Fibroblast of pulmonary artery (primary cell): Measurements from ENCODE around the gene IFNA8.
"Not testable (repeated sequence)": the region's sequence is repeated elsewhere in the genome, so short reads cannot be mapped to it uniquely, and the experiment has no call there.

ENCODE experiments used
- DNase-seq: peaks from one replicate; pipeline ENCODE4 v3.0.0-alpha.2; 2010; ENCODE audit warnings: low read depth
- H3K4me3 ChIP-seq: replicated peaks from 2 replicates; pipeline ENCODE4 v1.5.1; 2011; ENCODE audit warnings: low read depth, mild to moderate bottlenecking, control low read depth, low read length, moderate library complexity
- TF ChIP-seq, protein P1 (sequence below): IDR thresholded peaks from 2 replicates; pipeline ENCODE4 v1.5.1; 2011; ENCODE audit warnings: mild to moderate bottlenecking, control low read depth, low read length, inconsistent platforms; ENCODE audit errors: missing control alignments

The IFNA8 gene

DNA sequence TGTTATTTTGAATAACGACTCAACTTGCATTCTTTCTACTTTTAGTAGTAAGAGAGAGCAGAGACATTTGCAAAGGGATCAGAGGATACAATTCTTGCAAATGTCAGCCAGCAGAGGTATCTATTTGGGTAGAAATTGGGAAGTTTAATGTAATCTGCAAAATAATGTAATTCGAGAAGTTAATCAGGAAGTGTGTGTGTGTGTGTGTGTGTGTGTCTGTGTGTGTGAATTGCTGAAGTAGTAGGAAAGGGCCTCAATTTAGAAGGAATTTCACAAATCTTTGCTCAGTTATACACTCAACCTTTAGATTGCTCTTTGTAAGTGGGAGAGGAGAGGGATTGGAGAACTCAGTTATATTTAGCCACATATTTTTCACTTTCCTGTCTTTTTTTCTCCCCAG, 20.3 kb downstream of the IFNA8 start:
- no peak for DNase-seq
- TF ChIP-seq, protein P1, sequence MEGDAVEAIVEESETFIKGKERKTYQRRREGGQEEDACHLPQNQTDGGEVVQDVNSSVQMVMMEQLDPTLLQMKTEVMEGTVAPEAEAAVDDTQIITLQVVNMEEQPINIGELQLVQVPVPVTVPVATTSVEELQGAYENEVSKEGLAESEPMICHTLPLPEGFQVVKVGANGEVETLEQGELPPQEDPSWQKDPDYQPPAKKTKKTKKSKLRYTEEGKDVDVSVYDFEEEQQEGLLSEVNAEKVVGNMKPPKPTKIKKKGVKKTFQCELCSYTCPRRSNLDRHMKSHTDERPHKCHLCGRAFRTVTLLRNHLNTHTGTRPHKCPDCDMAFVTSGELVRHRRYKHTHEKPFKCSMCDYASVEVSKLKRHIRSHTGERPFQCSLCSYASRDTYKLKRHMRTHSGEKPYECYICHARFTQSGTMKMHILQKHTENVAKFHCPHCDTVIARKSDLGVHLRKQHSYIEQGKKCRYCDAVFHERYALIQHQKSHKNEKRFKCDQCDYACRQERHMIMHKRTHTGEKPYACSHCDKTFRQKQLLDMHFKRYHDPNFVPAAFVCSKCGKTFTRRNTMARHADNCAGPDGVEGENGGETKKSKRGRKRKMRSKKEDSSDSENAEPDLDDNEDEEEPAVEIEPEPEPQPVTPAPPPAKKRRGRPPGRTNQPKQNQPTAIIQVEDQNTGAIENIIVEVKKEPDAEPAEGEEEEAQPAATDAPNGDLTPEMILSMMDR: no peak
- no peak overlapping the region for H3K4me3 ChIP-seq

DNA sequence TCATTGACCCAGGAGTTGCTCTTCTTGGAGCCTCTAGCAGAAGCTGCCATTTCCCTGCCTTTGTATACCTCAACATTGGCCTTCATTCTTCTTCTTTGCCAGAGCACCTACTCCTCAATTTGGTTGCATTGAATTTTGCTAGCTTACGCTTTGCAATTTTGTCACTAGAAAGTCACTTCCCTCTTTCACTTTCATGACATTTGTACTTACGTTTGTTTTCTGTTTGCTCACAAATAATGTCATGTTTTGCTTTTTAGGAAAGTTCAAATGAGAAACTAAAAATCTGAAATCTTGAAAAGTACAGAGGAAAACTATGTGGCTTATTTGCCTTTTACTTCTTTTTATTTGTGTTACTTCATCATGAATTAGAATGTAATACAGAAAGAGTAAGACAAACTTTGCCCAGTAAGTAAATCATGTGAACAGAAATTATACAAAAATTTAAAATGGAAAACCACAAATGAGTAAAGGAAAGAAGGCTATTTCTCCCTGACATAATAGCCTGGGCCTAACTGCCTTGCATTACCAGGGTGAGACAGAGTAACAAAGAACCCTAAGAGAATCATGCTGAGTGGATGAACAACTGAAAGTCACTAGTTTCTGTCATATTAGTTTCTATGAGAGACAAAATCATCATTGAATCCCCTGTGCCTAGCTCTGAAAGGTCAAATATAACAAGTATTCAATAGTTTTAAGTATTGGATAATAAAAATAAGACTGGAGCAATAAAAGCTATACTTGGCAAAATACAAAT, 23.9 kb downstream of the IFNA8 start:
- TF ChIP-seq, protein P1: no peak
- DNase-seq: no peak
- no peak overlapping the region for H3K4me3 ChIP-seq

DNA sequence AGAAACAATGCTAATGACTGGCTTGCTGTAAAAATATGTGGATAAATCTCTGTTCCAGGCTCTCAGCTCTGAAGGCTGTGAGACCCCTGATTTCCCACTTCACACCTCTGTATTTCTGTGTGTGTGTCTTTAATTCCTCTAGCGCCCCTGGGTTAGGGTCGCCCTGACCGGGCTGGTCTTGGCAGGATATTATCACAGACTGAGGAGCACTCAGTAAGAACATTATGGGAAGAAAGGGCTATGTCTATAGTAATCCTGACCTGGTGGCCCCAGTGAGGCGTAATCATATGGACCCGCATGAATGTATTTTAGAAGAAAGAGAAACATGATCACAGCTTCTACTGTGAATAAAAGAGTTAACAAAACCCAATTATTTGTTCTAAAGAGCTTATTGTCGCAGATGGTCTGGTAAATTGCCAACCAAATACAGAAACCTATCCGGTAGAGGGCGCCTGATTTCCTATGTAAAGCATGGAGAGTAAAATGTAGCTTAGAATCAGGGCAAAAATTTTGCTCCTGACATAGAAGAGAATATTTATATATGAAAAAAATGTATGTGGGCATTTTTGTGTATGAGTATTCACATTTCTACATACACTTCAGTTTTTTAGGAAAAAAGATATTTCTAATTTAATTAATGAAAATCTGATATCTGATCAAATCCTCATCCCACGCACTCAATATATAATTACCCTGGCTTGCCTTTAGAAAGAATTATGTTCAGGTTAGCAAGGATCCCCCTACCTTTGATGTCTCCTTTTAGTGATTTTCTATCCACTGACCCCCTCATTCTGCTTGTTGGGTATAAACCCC, 25.5 kb downstream of the IFNA8 start:
- no peak overlapping the region for H3K4me3 ChIP-seq
- peak; percentile 86 for DNase-seq
- TF ChIP-seq, protein P1: peak; percentile 73

DNA sequence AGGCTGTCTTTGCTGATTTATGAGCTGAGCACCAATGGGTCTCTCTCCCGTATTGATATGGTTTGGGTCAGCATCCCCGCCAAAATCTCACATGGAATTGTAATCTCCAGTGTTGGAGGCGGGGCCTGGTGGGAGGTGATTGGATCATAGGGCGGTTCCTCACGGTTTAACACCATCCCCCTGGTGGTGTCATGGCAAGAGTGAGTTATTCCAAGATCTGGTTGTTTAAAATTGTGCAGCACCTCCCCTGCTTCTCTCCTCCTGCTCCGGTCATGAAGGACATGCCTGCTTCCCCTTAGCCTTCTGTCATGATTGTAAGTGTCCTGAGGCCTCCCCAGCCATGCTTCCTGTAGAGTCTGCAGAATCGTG, 26.1 kb downstream of the IFNA8 start:
- not testable (repeated sequence) for DNase-seq, H3K4me3 ChIP-seq

DNA sequence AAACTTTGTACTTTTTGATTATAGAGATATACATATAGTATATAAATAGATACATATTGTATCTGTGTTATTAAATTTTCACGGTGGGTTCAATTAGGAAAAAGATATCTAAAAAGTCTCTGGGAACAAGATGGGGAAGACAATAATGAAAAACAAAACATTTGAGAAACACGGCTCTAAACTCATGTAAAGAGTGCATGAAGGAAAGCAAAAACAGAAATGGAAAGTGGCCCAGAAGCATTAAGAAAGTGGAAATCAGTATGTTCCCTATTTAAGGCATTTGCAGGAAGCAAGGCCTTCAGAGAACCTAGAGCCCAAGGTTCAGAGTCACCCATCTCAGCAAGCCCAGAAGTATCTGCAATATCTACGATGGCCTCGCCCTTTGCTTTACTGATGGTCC, 31.2 kb downstream of the IFNA8 start, which contains the start of gene IFNA1:
TSS of gene IFNA1 (plus strand) at position 301 of the 400 bp plus-strand sequence. CDS start at position 370, 69 bp downstream.
- H3K4me3 ChIP-seq: no peak within 1 kb of the TSS
- DNase-seq: no peak
- TF ChIP-seq, protein P1: no peak

DNA sequence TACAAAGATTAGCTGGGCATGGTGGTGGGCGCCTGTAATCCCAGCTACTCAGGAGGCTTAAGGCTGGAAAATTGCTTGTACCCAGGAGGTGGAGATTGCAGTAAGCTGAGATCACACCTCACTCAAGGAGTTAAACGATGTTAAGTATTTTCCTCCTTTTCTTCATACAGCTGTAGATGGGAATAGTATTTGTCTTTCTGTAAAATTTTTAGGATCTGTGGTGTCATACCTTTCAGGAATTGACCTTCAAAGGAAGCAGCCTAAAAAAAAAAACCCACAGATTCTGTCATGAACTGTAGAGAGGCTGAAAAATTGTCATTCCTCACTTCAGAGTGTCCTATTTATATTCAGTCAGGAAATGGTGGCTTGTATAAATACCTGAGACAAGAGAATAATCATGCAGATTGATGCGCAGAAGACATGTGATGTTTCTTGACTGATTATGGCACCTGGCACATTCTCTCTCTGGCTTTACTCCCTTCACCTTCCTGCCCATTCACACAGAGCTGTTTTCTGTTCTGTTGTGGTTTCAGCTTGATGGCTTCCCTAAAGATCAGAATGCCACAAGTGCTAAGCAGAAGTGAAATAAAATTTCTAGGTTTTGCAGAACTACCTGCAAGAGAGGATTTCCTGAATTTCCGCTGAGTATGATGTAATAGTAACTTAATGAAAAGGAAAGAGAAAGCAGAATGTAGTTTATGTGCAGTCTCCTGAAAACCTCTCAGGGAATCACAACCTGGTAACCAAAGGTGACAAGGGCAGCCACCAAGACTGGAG, 35.1 kb downstream of the IFNA8 start:
- TF ChIP-seq, protein P1: no peak
- DNase-seq: no peak
- no peak overlapping the region for H3K4me3 ChIP-seq

DNA sequence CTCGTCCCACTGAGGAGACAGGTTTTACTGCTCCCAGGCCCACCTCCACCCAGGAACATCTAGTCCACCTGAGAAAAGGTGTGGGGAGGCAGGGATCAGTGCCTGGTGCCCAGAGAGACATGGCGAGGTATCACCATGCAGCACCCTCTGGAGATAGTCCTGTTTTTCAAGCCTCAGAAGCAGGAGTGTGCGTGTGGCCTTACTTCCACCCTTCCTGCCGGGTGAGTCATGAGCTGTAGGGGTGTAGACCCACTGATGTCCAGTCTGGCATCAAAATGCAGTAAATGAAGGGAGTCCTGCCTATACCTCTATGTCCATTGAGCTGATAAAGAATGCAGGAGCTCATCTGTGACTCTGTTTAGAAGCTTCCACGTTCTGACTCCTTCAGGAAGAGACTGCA, 40.4 kb downstream of the IFNA8 start:
- H3K4me3 ChIP-seq: not testable (repeated sequence)
- peak; percentile 21 for DNase-seq
